ENCODE results near the gene RIPOR3. TPM values are rescaled to one million over a fixed set of nuclear protein-coding genes. Genes with fewer than 3 reads are reported as not detected.

The RIPOR3 gene
- total RNA-seq, 1 experiment from 2014 or later: 0.47 TPM

GRCh38 chr20:50562262-50562701 lies 129.1 kb downstream of the RIPOR3 start:
- DNase-seq (ENCODE audit: low read depth): no peak
- in situ Hi-C loops (cut with HindIII; ENCODE audit: low pct_unique_long_range_greater_than_20kb, low sequenced_read_pairs): no loop called here

DNA sequence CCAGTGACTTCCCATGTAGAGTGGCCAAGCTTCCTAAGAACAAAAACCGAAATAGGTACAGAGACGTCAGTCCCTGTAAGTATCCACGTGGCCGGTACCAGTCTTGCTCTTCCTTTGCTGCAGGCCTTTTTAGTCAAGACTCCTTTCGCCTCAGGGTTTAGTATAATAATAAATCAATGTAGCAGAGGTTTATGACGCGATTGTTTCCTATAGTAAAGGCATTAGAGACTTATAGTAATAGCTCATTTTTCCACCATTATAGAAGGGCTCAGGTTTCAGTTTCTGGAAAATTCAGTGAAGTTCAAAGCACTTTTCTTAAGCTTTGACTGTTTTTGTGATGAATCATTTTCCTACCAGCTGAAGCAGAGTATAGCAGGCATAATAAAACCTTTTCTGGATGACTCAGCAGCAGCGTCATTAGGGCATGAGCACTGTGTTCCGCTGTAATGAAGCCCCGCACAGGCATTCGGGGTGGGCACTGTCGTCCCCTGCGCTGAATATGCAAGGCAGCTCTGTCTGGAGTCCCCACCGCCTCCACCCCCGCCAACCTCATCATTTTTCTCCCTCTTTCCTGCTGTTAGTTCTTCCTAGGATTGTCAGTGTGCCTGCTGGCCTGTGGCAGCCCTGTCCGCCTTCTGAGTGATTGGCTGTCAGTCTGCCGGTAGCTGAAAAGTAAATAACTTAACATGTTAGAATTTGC lies 129.8 kb downstream of the RIPOR3 start:
- in situ Hi-C loops (cut with HindIII; ENCODE audit: low pct_unique_long_range_greater_than_20kb, low sequenced_read_pairs): no loop called here
- peak; percentile 91 for DNase-seq (ENCODE audit: low read depth)

GRCh38 chr20:50560867-50561266 lies 130.5 kb downstream of the RIPOR3 start:
- no peak for DNase-seq (ENCODE audit: low read depth)
- in situ Hi-C loops (cut with HindIII; ENCODE audit: low pct_unique_long_range_greater_than_20kb, low sequenced_read_pairs): no loop called here

DNA sequence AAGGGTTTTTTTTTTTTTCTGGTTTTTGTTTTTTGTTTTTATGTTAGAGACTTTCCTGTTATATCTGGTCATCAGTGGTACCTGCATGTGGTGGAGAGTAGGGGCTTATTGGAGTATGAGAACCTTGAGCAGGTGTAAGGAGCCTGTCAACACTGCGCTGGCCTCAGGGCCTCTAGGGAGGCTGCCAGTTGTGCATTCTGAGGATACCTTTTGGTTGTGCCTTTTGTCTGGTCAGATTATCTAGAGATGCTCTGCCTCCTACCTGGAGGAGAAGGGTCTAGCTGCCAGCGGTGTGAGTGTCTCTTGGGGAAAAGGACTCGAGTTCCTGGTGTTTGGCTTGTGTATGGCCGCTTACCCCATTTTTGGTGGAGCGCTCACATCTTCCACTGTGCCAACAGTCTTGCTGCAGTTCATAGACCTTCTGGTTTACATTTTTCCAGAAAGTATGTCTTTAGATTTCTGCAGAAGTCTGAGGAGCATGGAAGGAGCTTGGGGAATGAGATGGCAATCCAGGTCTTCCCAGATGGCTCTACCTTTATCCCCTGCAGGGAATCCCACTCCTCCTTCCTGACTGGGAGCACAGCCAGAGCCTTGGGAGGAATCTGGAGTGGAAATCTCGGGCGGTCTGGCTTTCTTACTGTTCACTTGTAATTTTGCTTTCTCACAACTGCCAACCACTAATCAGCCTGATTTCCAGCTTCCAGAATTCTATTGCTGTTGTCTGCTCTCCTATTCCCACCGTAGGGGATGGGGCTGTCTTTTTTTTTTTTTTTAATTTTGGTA lies 131.3 kb downstream of the RIPOR3 start:
- no peak for DNase-seq (ENCODE audit: low read depth)
- in situ Hi-C loops (cut with HindIII; ENCODE audit: low pct_unique_long_range_greater_than_20kb, low sequenced_read_pairs): no loop called here

DNA sequence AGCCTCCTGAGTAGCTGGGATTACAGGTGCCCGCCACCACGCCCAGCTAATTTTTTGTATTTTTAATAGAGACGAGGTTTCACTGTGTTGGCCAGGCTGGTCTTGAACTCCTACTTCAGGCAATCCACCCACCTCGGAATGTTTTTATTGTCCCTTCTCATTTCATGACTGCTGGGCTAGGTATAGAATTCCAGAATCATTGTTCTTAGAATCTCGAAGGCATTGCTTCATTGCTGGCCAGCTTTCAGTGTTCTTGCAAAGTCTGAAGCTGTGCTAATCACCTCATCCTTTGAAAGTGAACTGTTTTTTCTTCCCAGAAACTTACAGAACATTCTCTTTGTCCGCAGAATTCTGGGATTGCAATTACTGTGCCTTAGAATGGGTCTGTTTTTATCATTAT lies 132.2 kb downstream of the RIPOR3 start:
- in situ Hi-C loops (cut with HindIII; ENCODE audit: low pct_unique_long_range_greater_than_20kb, low sequenced_read_pairs): no loop called here
- DNase-seq (ENCODE audit: low read depth): no peak

- DNase-seq (ENCODE audit: low read depth): peak; percentile 96
- in situ Hi-C loops (cut with HindIII; ENCODE audit: low pct_unique_long_range_greater_than_20kb, low sequenced_read_pairs): no loop called here
Measured at GRCh38 chr20:50558483-50558925, 132.8 kb downstream of the RIPOR3 start.

- in situ Hi-C loops (cut with HindIII; ENCODE audit: low pct_unique_long_range_greater_than_20kb, low sequenced_read_pairs): no loop called here
- DNase-seq (ENCODE audit: low read depth): no peak
Measured at GRCh38 chr20:50557549-50558134, 133.7 kb downstream of the RIPOR3 start.

GRCh38 chr20:50555662-50556061 lies 135.7 kb downstream of the RIPOR3 start:
- in situ Hi-C loops (cut with HindIII; ENCODE audit: low pct_unique_long_range_greater_than_20kb, low sequenced_read_pairs): no loop called here
- DNase-seq (ENCODE audit: low read depth): no peak

DNA sequence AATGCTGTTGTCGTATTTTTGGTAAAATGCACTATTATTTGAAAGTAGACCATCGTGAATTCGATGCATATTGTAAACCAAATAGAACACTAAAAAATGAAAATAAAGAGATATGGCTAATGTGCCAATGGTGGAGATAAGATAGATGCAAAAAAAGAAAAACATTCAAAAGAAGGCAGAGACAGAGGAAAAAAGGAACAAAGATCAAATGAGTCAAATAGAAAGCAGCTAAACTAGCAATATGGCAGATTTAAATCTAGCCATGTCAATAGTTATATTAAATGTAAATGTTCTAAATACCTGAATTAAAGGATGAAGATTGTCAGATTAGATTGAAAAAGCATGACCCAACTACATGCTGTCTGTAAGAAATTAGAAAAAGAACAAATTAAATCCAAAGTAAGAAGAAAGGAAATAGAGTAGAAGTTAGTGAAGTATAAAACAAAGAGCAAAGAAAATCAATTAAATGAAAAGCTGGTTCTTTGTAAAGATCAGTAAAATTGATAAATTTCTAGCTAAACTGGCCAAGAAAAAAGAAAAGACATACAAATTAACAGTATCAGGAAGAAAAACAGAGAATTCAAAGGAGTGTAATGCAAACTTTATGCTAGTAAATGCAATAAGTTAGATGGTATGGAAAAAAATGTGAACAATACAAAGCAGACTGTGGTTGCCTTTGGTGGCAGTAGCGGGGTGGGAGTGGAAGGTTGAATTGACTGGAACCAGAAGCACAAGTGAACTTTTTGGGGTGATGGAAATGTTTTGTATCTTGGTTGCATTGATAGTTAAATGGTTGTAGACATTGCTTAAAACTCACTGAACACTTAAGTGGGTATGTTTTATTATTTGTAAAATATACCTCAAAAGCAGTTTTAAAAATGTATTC lies 136.4 kb downstream of the RIPOR3 start:
- in situ Hi-C loops (cut with HindIII; ENCODE audit: low pct_unique_long_range_greater_than_20kb, low sequenced_read_pairs): no loop called here
- no peak for DNase-seq (ENCODE audit: low read depth)

DNA sequence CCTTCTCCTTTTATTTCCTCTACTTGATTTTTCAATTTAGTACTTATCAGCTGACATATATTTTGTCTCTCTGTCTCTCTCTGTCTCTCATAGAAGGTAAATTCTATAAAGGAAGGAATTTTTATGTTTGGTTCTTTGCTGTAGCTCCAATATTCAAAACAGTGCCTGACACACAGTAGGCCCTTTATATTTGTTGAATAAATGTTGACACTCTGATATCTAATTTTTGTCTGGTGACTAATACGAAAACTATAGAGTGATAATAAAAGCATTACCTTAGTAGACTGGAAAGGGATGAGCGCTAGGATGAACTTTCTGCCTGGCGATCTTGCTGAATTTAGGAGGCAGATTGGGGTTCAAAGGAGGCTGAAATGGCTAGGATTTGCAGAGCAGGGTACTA lies 138.4 kb downstream of the RIPOR3 start:
- in situ Hi-C loops (cut with HindIII; ENCODE audit: low pct_unique_long_range_greater_than_20kb, low sequenced_read_pairs): no loop called here
- no peak for DNase-seq (ENCODE audit: low read depth)

- no peak for DNase-seq (ENCODE audit: low read depth)
- in situ Hi-C loops (cut with HindIII; ENCODE audit: low pct_unique_long_range_greater_than_20kb, low sequenced_read_pairs): no loop called here
Measured at GRCh38 chr20:50551288-50551687, 140.1 kb downstream of the RIPOR3 start.

GRCh38 chr20:50550531-50550930 lies 140.8 kb downstream of the RIPOR3 start:
- no peak for DNase-seq (ENCODE audit: low read depth)
- in situ Hi-C loops (cut with HindIII; ENCODE audit: low pct_unique_long_range_greater_than_20kb, low sequenced_read_pairs): no loop called here

DNA sequence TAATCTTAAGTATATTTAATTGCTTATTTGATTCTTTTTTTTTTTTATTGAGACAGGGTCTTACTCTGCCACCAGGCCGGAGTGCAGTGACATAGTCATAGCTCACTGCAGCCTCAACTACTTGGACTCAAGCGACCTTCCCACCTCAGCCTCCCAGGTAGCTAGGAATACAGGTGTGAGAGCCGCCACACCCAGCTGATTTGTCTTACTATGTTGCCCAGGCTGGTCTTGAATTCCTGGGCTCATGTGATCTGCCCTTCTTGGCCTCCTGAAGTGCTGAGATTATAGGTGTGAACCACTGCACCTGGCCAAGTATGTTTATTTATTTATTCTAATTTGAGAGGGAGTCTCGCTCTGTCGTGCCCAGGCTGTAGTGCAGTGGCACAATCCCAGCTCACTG lies 142.9 kb downstream of the RIPOR3 start:
- in situ Hi-C loops (cut with HindIII; ENCODE audit: low pct_unique_long_range_greater_than_20kb, low sequenced_read_pairs): no loop called here

GRCh38 chr20:50547964-50548363 lies 143.4 kb downstream of the RIPOR3 start:
- in situ Hi-C loops (cut with HindIII; ENCODE audit: low pct_unique_long_range_greater_than_20kb, low sequenced_read_pairs): no loop called here
- DNase-seq (ENCODE audit: low read depth): no peak

More for the DNA sequence above, 142.9 kb downstream of the RIPOR3 start:
- no peak for DNase-seq (ENCODE audit: low read depth)

GRCh38 chr20:50546729-50547314 lies 144.5 kb downstream of the RIPOR3 start:
- in situ Hi-C loops (cut with HindIII; ENCODE audit: low pct_unique_long_range_greater_than_20kb, low sequenced_read_pairs): no loop called here
- no peak for DNase-seq (ENCODE audit: low read depth)

GRCh38 chr20:50545126-50545525 lies 146.2 kb downstream of the RIPOR3 start:
- no peak for DNase-seq (ENCODE audit: low read depth)
- in situ Hi-C loops (cut with HindIII; ENCODE audit: low pct_unique_long_range_greater_than_20kb, low sequenced_read_pairs): no loop called here

- DNase-seq (ENCODE audit: low read depth): no peak
- in situ Hi-C loops (cut with HindIII; ENCODE audit: low pct_unique_long_range_greater_than_20kb, low sequenced_read_pairs): no loop called here
Measured at GRCh38 chr20:50543326-50543725, 148.0 kb downstream of the RIPOR3 start.

GRCh38 chr20:50541606-50542041 lies 149.7 kb downstream of the RIPOR3 start:
- no peak for DNase-seq (ENCODE audit: low read depth)
- in situ Hi-C loops (cut with HindIII; ENCODE audit: low pct_unique_long_range_greater_than_20kb, low sequenced_read_pairs): no loop called here
